ENCODE data around the gene NKAIN4. TPM values are rescaled to one million over a fixed set of nuclear protein-coding genes. Genes with fewer than 3 reads are reported as not detected.

The NKAIN4 gene
- total and polyA plus RNA-seq, 2 experiments from 2014 or later = 12.6 to 13.2 TPM

GRCh38 chr20:63192721-63193120, 61.5 kb downstream of the NKAIN4 start:
- H3K27me3 ChIP-seq (ENCODE audit: insufficient read depth) = no peaks in the 10 kb centered on the region

More at GRCh38 chr20:63192721-63193120, 61.5 kb downstream of the NKAIN4 start:
- Histone ChIP-seq H3F3A (replicated peaks; ENCODE audit: low read depth) (0 out of 2 replicates have a peak, but pooled peaks cover 10% of the 10 kb centered on the region), H2AFZ (no peak overlapping the region), H3K4me3 (no peak overlapping the region), H3K36me3 (ENCODE audit: insufficient read depth) (peaks cover 7% of the 10 kb centered on the region; the same call in 1 of the 2 replicates), H3K27ac (ENCODE audit: low read depth) (no peak overlapping the region), H3K79me2 (replicated peaks; ENCODE audit: insufficient read depth) (peaks cover 31% of the 10 kb centered on the region), H4K20me1 (replicated peaks; ENCODE audit: insufficient read depth) (peaks cover 28% of the 10 kb centered on the region), H3K4me2 (no peak overlapping the region), H3K9me2 (ENCODE audit: insufficient read depth) (no peaks in the 10 kb centered on the region), H3K4me1 (ENCODE audit: insufficient read depth) (peaks cover 11% of the 10 kb centered on the region)
- Mint-ChIP-seq H3K9me3 (no peaks in the 10 kb centered on the region), H3K4me3 (no peak overlapping the region), H3K27ac (no peak overlapping the region), H3K36me3 (ENCODE audit: low read depth) (peaks cover 29% of the 10 kb centered on the region), H3K27me3 (ENCODE audit: insufficient read depth, low read depth, poor library complexity) (peaks cover 25% of the 10 kb centered on the region), H3K4me1 (peaks cover 16% of the 10 kb centered on the region; the same call in 2 of the 3 replicates)
- TF ChIP-seq, protein P1, sequence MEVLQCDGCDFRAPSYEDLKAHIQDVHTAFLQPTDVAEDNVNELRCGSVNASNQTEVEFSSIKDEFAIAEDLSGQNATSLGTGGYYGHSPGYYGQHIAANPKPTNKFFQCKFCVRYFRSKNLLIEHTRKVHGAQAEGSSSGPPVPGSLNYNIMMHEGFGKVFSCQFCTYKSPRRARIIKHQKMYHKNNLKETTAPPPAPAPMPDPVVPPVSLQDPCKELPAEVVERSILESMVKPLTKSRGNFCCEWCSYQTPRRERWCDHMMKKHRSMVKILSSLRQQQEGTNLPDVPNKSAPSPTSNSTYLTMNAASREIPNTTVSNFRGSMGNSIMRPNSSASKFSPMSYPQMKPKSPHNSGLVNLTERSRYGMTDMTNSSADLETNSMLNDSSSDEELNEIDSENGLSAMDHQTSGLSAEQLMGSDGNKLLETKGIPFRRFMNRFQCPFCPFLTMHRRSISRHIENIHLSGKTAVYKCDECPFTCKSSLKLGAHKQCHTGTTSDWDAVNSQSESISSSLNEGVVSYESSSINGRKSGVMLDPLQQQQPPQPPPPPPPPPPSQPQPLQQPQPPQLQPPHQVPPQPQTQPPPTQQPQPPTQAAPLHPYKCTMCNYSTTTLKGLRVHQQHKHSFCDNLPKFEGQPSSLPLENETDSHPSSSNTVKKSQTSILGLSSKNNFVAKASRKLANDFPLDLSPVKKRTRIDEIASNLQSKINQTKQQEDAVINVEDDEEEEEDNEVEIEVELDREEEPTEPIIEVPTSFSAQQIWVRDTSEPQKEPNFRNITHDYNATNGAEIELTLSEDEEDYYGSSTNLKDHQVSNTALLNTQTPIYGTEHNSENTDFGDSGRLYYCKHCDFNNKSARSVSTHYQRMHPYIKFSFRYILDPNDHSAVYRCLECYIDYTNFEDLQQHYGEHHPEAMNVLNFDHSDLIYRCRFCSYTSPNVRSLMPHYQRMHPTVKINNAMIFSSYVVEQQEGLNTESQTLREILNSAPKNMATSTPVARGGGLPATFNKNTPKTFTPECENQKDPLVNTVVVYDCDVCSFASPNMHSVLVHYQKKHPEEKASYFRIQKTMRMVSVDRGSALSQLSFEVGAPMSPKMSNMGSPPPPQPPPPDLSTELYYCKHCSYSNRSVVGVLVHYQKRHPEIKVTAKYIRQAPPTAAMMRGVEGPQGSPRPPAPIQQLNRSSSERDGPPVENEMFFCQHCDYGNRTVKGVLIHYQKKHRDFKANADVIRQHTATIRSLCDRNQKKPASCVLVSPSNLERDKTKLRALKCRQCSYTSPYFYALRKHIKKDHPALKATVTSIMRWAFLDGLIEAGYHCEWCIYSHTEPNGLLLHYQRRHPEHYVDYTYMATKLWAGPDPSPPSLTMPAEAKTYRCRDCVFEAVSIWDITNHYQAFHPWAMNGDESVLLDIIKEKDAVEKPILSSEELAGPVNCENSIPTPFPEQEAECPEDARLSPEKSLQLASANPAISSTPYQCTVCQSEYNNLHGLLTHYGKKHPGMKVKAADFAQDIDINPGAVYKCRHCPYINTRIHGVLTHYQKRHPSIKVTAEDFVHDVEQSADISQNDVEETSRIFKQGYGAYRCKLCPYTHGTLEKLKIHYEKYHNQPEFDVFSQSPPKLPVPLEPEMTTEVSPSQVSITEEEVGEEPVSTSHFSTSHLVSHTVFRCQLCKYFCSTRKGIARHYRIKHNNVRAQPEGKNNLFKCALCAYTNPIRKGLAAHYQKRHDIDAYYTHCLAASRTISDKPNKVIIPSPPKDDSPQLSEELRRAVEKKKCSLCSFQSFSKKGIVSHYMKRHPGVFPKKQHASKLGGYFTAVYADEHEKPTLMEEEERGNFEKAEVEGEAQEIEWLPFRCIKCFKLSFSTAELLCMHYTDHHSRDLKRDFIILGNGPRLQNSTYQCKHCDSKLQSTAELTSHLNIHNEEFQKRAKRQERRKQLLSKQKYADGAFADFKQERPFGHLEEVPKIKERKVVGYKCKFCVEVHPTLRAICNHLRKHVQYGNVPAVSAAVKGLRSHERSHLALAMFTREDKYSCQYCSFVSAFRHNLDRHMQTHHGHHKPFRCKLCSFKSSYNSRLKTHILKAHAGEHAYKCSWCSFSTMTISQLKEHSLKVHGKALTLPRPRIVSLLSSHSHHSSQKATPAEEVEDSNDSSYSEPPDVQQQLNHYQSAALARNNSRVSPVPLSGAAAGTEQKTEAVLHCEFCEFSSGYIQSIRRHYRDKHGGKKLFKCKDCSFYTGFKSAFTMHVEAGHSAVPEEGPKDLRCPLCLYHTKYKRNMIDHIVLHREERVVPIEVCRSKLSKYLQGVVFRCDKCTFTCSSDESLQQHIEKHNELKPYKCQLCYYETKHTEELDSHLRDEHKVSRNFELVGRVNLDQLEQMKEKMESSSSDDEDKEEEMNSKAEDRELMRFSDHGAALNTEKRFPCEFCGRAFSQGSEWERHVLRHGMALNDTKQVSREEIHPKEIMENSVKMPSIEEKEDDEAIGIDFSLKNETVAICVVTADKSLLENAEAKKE (CRISPR knock-in tag; IDR thresholded peaks at IDR 0.05) = no peak
- DNase-seq (ENCODE audit: low spot score) (no peak), ATAC-seq (no peak)
